ENCODE results near the gene FRAT1. TPM values are rescaled to one million over a fixed set of nuclear protein-coding genes. Genes with fewer than 3 reads are reported as not detected.

The FRAT1 gene
- total and polyA plus RNA-seq, 9 donors, result 1.7 to 8.2 (median 4.3) TPM

GRCh38 chr10:97334370-97335175, 15.5 kb downstream of the FRAT1 start, which contains the start of gene FRAT2:
FRAT2 (minus strand) TSS chr10:97334729; CDS start chr10:97334572, 157 bp downstream.
- Histone ChIP-seq H3K36me3 (no peaks in the 10 kb centered on the region), H3K4me3 (peak within 1 kb of the TSS; percentile 94), H3K27me3 (no peaks in the 10 kb centered on the region), H3K27ac (peak within 1 kb of the TSS; percentile 72 to 97), H3K9me3 (no peaks in the 10 kb centered on the region), H3K4me1 (ENCODE audit: insufficient read depth) (peaks cover 8% of the 10 kb centered on the region)
- peak; percentile 91 to 94 (median 92) for DNase-seq
- TF ChIP-seq POLR2A (IDR thresholded peaks at IDR 0.05) (peak; percentile 70), EP300 (IDR thresholded peaks at IDR 0.05) (no peak), CTCF (IDR thresholded peaks at IDR 0.05) (peak in 1 of 3 donors; percentile 13)
- whole genome bisulfite sequencing, 3 donors, result 0 to 1% (median 1%) methylated on average over 49 to 103 of the region's 103 CpGs
- intact Hi-C loops (cut with DNase I), result loop anchor here in 1 of 4 donors (10.0 kb wide), 1 partner anchor 50 kb away; no protein-coding TSS in a partner anchor

DNA sequence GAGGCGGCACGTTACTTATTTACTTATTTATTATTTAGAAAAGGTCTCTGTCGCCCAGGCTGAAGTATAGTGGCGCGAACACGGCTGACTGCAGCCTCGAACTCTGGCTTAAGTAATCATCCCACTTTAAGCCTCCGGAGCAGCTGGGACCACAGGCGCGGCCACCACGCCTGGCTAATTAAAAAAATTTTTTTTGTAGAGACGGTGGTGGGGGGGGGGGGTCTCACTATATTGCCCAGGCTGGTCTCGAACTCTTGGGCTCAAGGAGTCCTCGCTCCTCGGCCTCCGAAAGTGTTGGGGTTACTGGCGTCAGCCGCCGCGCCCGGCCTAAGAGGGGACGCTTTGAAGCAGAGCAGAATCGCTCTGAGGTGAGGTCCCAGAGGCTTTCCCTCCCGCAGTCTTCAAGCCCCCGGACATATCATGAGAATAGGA, 16.1 kb downstream of the FRAT1 start:
- H3K4me1 ChIP-seq (ENCODE audit: insufficient read depth), result peaks cover 8% of the 10 kb centered on the region

GRCh38 chr10:97336006-97336405, 16.9 kb downstream of the FRAT1 start:
- H3K27ac ChIP-seq, result no peak overlapping the region
- WGBS, 3 donors, result 45 to 55% (median 51%) methylated on average over 5 of the region's 5 CpGs
- no peak overlapping the region for H3K4me3 ChIP-seq
- H3K4me1 ChIP-seq (ENCODE audit: insufficient read depth), result peaks cover 8% of the 10 kb centered on the region
- H3K27me3 ChIP-seq, result no peaks in the 10 kb centered on the region
- no peaks in the 10 kb centered on the region for H3K9me3 ChIP-seq
- TF ChIP-seq CTCF (IDR thresholded peaks at IDR 0.05) (no peak), POLR2A (IDR thresholded peaks at IDR 0.05) (no peak), EP300 (IDR thresholded peaks at IDR 0.05) (no peak)
- H3K36me3 ChIP-seq, result no peaks in the 10 kb centered on the region
- no peak for DNase-seq
- intact Hi-C loops (cut with DNase I), result loop anchor here in 1 of 4 donors (10.0 kb wide), 1 partner anchor 51 kb away; no protein-coding TSS in a partner anchor

More for the DNA sequence above, 16.1 kb downstream of the FRAT1 start:
- Histone ChIP-seq H3K4me3 (peak overlapping the region; percentile 94), H3K36me3 (no peaks in the 10 kb centered on the region), H3K27ac (peak overlapping the region; percentile 72 to 97), H3K9me3 (no peaks in the 10 kb centered on the region), H3K27me3 (no peaks in the 10 kb centered on the region)
- intact Hi-C loops (cut with DNase I), result loop anchor here in 1 of 4 donors (10.0 kb wide), 1 partner anchor 50 kb away; no protein-coding TSS in a partner anchor
- peak in 2 of 5 donors; percentile 34 to 58 for DNase-seq
- TF ChIP-seq POLR2A (IDR thresholded peaks at IDR 0.05) (no peak), CTCF (IDR thresholded peaks at IDR 0.05) (no peak)
- 1 to 4% (median 3%) methylated on average over 24 to 25 of the region's 25 CpGs for WGBS, 3 donors

GRCh38 chr10:97336446-97336845, 17.4 kb downstream of the FRAT1 start:
- intact Hi-C loops (cut with DNase I), result loop anchor here in 1 of 4 donors (10.0 kb wide), 1 partner anchor 52 kb away; no protein-coding TSS in a partner anchor
- no peak for DNase-seq
- Histone ChIP-seq H3K4me3 (no peak overlapping the region), H3K27me3 (no peaks in the 10 kb centered on the region), H3K4me1 (ENCODE audit: insufficient read depth) (peaks cover 6% of the 10 kb centered on the region), H3K36me3 (no peaks in the 10 kb centered on the region), H3K27ac (no peak overlapping the region), H3K9me3 (no peaks in the 10 kb centered on the region)
- WGBS, 3 donors, result 28 to 38% (median 29%) methylated on average over 5 of the region's 5 CpGs
- no peak for TF ChIP-seq CTCF (IDR thresholded peaks at IDR 0.05)
- no peak for TF ChIP-seq POLR2A (IDR thresholded peaks at IDR 0.05)
- TF ChIP-seq EP300 (IDR thresholded peaks at IDR 0.05), result no peak

Data from ovary (tissue), 9 donors.